GM12891 (cell line): Measurements from ENCODE around the gene SORBS1.

Source experiments
- POLR2A ChIP-seq: IDR thresholded peaks from 2 replicates; pipeline ENCODE4 v1.6.1; 2011; ENCODE audit warnings: low read depth, low read length, control low read depth
- POLR2AphosphoS5 ChIP-seq: IDR thresholded peaks from 2 replicates; pipeline ENCODE4 v1.6.1; 2011; ENCODE audit warnings: low read depth, low read length, control low read depth
- SPI1 ChIP-seq: IDR thresholded peaks from 2 replicates; pipeline ENCODE4 v1.6.1; 2011; ENCODE audit warnings: low read depth, low read length, control low read depth
- TAF1 ChIP-seq: IDR thresholded peaks from 2 replicates; pipeline ENCODE4 v1.6.1; 2011; ENCODE audit warnings: low read depth, low read length, control low read depth

- TF ChIP-seq POLR2AphosphoS5 (no peak), TAF1 (no peak), POLR2A (no peak), SPI1 (no peak)
Observed at GRCh38 chr10:95389982-95390381, 171.2 kb downstream of the SORBS1 start.
